GM12872 (cell line): ENCODE results near the gene MPP2.

ENCODE experiments used
- TF ChIP-seq, protein P1 (sequence below): IDR thresholded peaks from 3 replicates; pipeline ENCODE4 v1.5.1; 2011; ENCODE audit warnings: low read depth, mild to moderate bottlenecking, low read length, moderate library complexity; ENCODE audit not compliant: insufficient read depth

Gene MPP2

DNA sequence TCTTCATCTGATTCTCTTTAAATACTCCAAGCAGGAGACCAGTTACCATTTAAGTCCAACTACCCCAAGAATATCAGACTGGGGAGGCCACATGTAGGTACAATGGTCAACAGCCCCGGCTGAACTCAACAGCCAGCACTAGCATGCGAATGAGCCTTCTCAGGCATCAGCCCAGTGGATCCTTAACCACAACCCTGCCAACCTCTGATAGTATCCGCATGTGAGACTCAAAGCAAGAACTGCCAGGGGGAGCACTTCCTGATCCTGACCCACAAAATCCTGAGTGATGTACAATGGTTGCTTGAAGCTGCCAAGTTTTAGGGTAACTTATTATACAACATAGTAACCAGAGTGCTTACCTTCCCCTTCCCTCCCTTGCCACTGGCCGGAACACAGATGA lies 42.4 kb upstream of the MPP2 start:
- TF ChIP-seq, protein P1, sequence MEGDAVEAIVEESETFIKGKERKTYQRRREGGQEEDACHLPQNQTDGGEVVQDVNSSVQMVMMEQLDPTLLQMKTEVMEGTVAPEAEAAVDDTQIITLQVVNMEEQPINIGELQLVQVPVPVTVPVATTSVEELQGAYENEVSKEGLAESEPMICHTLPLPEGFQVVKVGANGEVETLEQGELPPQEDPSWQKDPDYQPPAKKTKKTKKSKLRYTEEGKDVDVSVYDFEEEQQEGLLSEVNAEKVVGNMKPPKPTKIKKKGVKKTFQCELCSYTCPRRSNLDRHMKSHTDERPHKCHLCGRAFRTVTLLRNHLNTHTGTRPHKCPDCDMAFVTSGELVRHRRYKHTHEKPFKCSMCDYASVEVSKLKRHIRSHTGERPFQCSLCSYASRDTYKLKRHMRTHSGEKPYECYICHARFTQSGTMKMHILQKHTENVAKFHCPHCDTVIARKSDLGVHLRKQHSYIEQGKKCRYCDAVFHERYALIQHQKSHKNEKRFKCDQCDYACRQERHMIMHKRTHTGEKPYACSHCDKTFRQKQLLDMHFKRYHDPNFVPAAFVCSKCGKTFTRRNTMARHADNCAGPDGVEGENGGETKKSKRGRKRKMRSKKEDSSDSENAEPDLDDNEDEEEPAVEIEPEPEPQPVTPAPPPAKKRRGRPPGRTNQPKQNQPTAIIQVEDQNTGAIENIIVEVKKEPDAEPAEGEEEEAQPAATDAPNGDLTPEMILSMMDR = no peak

DNA sequence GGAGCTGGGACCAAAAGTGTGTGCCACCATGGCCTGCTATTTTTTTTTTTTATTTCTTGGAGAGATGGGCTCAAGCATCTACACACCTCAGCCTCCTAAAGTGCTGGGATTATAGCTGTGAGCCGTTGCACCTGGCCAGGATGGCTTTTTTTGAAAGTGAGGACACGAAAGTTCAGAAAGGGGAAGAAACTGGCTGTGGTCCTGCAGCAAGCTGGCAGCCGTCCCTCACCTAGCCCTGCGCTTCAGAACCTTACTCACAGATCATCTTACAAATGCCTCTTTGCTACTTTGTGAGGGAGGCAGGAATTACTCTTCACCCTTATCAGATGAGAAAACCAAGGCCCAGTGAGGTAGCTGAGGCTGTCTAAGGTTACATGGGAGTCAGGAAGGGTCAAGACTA lies 39.4 kb upstream of the MPP2 start:
- TF ChIP-seq, protein P1 = no peak

DNA sequence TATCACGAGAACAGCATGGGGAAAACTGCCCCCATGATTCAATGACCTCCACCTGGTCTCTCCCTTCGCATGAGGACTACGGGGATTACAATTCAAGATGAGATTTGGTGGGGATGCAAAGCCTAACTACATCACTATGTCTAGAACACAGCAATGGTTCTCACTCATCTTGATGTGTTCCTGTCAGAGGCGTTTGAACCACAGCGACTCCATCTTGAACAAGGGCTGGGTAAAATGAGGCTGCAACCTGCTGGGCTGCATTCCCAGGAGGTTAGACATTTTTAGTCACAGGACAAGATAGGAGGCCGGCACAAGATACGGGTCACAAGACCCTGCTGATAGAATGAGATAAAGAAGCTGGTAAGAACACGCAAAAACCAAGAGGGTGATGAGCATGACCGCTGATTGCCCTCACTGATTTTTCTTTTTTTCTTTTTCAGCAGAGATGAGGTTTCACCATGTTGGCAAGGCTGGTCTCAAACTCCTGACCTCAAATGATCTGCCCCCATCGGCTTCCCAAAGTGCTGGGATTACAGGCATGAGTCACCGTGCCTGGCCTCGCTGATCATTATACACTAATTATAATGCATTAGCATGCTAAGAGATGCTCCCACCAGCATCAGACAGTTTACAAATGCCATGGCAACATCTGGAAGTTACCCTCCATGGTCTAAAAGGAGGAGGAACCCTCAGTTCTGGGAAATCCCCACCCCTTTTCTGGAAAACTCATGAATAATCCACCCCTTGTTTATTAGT lies 37.9 kb upstream of the MPP2 start:
- TF ChIP-seq, protein P1 = no peak

DNA sequence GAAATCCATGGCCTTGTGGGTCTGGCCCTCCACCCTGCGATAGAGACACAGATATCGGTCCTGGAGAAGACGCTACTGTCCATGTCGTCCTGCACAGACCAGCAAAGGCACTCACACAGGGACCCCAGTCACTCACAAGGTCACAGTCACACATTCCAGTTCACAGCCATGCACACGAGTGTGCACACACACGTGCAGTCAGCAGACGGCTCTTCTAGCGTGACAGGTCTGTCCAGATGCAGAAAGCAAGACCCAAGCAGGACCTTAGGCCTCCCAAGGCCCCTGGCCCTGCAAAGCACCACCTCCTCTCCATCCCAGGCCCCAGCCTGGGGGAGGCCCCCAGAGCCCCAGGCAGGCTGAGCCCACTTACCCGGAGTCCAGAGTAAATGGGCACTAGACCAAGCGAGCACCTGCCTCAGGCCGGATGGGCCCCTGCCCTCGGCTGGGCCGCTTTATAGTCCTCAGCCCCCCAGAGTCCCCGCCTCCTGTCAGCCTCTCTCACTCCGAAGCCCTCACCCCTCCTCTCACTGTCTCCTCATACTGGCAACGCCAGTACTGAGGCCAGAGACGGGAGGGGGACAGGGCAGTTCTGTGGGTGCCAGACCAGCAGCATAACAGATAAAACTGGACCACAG lies 34.8 kb upstream of the MPP2 start, which contains the start of gene PPY:
Gene PPY, minus strand, starts transcription at position 426 of the 635 bp plus-strand sequence. CDS start 822 bp downstream, outside the sequence.
- TF ChIP-seq, protein P1 = no peak

DNA sequence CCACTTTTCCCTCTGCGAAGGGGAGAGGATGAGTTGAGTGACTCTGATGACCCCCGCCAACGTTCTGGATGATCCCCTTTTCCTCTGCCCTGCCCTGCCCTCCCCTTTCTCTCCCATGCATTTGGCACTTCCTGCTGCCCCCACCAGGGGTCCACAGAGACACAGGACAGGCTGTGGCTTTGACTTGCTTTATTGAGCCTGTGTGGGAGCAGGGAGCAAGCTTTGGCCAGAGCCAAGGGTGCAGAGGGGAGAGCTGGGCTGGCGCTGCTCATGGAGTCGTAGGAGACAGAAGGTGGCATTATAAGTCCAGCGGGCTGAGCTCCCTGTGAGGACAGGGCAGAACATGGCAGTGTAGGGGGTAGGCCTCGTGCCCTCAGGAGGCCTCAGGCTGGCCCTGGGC lies 33.3 kb upstream of the MPP2 start:
- TF ChIP-seq, protein P1 = peak; percentile 54

DNA sequence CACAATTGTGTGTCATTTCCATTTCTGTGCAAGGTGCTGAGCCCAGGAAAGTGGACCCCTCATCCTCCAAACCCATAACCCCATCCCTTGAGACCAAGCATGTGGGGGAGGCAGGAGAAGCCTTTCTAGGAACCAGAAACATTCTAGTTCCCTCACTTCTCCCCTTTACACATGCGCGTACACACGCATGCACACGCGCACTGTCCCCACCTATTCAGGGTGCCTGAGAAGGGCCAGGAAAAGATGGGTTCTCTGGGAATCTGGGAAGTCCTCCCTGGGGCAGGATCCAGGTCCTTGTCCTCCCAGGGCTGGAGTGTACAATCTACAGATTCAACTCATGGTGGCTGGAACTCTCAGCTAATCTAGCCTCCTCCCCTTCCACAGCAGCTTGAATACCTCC lies 32.5 kb upstream of the MPP2 start:
- TF ChIP-seq, protein P1 = no peak

DNA sequence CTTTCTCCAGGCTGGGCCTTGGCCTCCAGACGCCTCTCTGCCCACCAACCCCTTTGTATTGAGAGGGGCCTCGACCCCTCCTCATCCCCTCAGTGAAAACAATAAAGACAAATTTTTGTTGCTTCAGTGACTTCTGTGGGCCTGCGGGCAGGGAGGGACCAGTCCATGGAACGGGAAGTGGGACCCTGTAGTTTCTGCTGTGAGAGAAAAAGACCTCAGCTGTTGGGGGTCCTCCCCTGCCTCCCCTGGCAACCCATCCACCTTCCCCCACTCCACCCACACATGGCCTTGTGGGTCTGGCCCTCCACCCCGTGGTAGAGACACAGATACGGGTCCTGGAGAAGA lies 31.5 kb upstream of the MPP2 start:
- TF ChIP-seq, protein P1 = no peak
